Transverse colon (tissue), 4 donors: ENCODE results near the gene WBP2NL. TPM values are rescaled to one million over a fixed set of nuclear protein-coding genes. Genes with fewer than 3 reads are reported as not detected.

Experiments used
- DNase-seq: peaks from one replicate; pipeline ENCODE4 v3.0.0-alpha.2; 2019
- H3K27ac ChIP-seq, 4 donors: fragments of 200-600 bp; sonication (generic); 2 replicates each; pipeline ENCODE4 v1.5.1; 2016 to 2018; ENCODE audit warnings: inconsistent platforms in 4 of 4
- H3K27me3 ChIP-seq: fragments of 200-600 bp; sonication (generic); 2 replicates; pipeline ENCODE4 v1.5.1; 2017; ENCODE audit warnings: inconsistent platforms
- H3K36me3 ChIP-seq, 4 donors: fragments of 200-600 bp; sonication (generic); 2 replicates each; pipeline ENCODE4 v1.5.1; 2017 to 2019; ENCODE audit warnings: inconsistent platforms in 4 of 4
- H3K4me1 ChIP-seq, 4 donors: fragments of 200-600 bp; sonication (generic); 2 replicates each; pipeline ENCODE4 v1.5.1; 2017 to 2020; ENCODE audit warnings: inconsistent platforms in 4 of 4
- H3K4me3 ChIP-seq, 4 donors: fragments of 200-600 bp; sonication (generic); 1 replicate in 1 of 4; 2 replicates in 3 of 4; pipeline versions ENCODE4 v1.5.1 to v1.6.1; 2017 to 2019; ENCODE audit warnings: inconsistent platforms in 4 of 4
- H3K9me3 ChIP-seq, 2 donors: fragments of 200-600 bp; sonication (generic); 2 replicates each; pipeline ENCODE4 v1.5.1; 2017 to 2019; ENCODE audit warnings: inconsistent platforms in 2 of 2
- EP300 ChIP-seq: sonication (generic); formaldehyde crosslinking; IDR thresholded peaks from one replicate; pipeline ENCODE4 v1.6.1; 2017; ENCODE audit warnings: antibody characterized with exemption, low read depth
- POLR2A ChIP-seq: fragments of 450-650 bp; IDR thresholded peaks from one replicate; pipeline ENCODE4 v1.6.1; 2016; ENCODE audit warnings: antibody characterized with exemption, mild to moderate bottlenecking, moderate library complexity
- POLR2AphosphoS5 ChIP-seq, 3 donors: sonication (generic); formaldehyde crosslinking; IDR thresholded peaks; one replicate each; pipeline ENCODE4 v1.6.1; 2016; ENCODE audit warnings: antibody characterized with exemption in 3 of 3
- whole genome bisulfite sequencing, 2 donors: methylation state at CpG; one replicate each; pipeline ENCODE4 v1.1.5; 2018; ENCODE audit warnings: low coverage in 1 of 2; 5-methylcytosine and 5-hydroxymethylcytosine counted together
- in situ Hi-C, 4 donors: fragments of 200-750 bp; cut with MboI; loops; one replicate each; pipeline versions ENCODE4 v1.15.0 to v1.15.1; 2017; ENCODE audit warnings: low sequenced_read_pairs in 3 of 4, low pct_ligation_motif_present in 1 of 4, low pct_unique_long_range_greater_than_20kb in 1 of 4
- intact Hi-C: fragments of 100-400 bp; cut with DNase I; formaldehyde crosslinking; loops from one replicate; pipeline ENCODE4 v1.15.1; 2023; ENCODE audit warnings: low total_unique reads
- total RNA-seq, 4 donors: library from RNA; depleted of rRNA; stranded (reverse); fragments of >200 nt; gene quantifications; one replicate each; pipeline ENCODE4 v1.1.0, GENCODE V29; 2016
- TF ChIP-seq, protein P1 (sequence below), 5 experiments: fragments of 200-600 bp in 3 of 5; fragments of 450-650 bp in 2 of 5; sonication (generic) in 3 of 5; IDR thresholded peaks; 1 replicate in 2 of 5; 2 replicates in 3 of 5; pipeline ENCODE4 v1.5.1; 2016 to 2017; ENCODE audit warnings: antibody characterized with exemption in 5 of 5, inconsistent platforms in 3 of 5, mild to moderate bottlenecking in 2 of 5, moderate library complexity in 1 of 5

Gene WBP2NL
- total RNA-seq, 4 donors from 2014 or later = 0.96 to 12.0 (median 3.5) TPM; not detected in 1

DNA sequence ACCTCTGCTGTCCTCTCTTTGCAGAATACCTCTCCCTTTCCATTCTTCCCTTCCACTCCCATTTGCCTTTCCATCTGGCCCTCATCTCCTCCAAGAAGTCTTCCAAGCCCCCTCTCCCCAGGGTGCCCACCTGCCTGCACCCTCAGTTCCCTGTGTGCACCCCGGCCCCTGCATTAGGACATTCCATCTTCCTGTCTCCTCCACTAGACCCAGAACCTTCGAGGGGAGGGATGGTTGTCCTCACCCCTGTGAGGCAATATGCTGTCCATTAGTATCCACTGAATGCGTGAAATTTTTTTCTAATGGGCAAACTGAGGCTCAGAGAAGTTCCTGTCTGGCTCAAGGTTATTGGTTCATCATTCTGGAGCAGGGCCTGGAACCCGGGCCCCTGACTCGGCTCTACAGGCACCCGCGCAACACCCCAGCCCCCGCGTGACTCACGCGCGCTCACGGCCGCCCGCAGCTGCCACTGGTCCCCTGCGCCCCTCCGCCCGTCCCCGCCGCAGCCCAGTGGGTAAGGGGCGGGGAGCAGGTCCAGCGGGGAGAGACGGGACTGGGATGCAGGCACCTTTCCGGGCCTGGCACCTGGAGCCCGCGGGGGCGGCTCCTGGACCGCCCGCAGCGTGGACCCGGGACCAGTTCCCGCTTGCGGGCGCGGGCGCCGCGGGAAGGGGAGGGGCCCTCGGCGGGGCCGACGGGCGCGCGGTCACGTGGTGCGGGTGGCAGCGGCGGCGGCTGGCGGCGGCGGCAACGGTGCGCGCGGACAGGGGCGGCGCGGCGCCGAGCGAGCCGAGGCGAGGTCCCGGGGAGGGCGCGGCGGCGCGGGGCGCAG, 22.3 kb upstream of the WBP2NL start:
- peak; percentile 47 for DNase-seq
- H3K27me3 ChIP-seq = peaks cover 66% of the 10 kb centered on the region
- intact Hi-C loops = no loop called here
- 7 to 22% methylated on average over 3 to 24 of the region's 72 CpGs for WGBS, 2 donors
- no peaks in the 10 kb centered on the region for H3K36me3 ChIP-seq
- peaks cover 4 to 11% (median 11%) of the 10 kb centered on the region in 4 donors for H3K4me1 ChIP-seq
- in situ Hi-C loops = no loop called here
- TF ChIP-seq, protein P1, sequence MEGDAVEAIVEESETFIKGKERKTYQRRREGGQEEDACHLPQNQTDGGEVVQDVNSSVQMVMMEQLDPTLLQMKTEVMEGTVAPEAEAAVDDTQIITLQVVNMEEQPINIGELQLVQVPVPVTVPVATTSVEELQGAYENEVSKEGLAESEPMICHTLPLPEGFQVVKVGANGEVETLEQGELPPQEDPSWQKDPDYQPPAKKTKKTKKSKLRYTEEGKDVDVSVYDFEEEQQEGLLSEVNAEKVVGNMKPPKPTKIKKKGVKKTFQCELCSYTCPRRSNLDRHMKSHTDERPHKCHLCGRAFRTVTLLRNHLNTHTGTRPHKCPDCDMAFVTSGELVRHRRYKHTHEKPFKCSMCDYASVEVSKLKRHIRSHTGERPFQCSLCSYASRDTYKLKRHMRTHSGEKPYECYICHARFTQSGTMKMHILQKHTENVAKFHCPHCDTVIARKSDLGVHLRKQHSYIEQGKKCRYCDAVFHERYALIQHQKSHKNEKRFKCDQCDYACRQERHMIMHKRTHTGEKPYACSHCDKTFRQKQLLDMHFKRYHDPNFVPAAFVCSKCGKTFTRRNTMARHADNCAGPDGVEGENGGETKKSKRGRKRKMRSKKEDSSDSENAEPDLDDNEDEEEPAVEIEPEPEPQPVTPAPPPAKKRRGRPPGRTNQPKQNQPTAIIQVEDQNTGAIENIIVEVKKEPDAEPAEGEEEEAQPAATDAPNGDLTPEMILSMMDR (IDR thresholded peaks at IDR 0.05) = no peak
- TF ChIP-seq POLR2AphosphoS5 (IDR thresholded peaks at IDR 0.05) (no peak), POLR2A (no peak), EP300 (no peak)
- H3K4me3 ChIP-seq = peak overlapping the region; percentile 28 to 49 (median 36)
- H3K9me3 ChIP-seq = no peaks in the 10 kb centered on the region
- H3K27ac ChIP-seq = no peak overlapping the region

DNA sequence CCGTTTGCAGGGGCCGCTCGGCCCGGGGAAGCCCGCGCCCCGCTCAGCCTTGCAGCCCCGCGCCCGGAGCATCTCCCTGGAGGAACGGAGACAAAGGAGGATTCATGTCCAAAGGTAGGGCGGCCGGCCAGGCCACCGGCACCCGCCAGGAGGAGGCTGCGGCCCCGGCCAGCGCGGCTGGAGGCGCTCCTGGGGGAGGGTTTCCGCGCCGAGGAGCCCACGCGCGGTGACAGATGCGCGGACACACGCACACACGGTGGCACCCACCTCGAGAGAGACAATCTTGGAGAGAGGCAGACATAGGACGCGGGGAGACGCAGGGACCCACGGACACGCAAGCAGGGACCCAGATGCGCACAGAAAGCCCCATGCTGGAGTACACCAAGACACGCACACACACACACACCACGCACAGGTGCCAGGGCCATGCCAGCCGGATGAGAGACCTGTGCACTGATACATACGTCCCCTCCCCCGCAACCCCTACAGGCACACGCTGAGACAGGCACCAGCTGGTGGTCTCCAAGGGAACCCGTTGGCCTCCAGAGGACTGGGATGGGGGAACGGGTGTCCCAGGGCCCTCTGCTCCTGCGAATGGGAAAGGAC, 21.5 kb upstream of the WBP2NL start:
- no peaks in the 10 kb centered on the region for H3K9me3 ChIP-seq
- no peaks in the 10 kb centered on the region for H3K36me3 ChIP-seq
- DNase-seq = no peak
- WGBS, 2 donors = 5% methylated on average over 34 of the region's 46 CpGs; no CpG with 5 or more reads in 1 of the 2 donors
- peak overlapping the region in 2 of 4 donors; percentile 37 to 49 for H3K4me3 ChIP-seq
- H3K4me1 ChIP-seq = peaks cover 4 to 11% (median 11%) of the 10 kb centered on the region in 4 donors
- H3K27me3 ChIP-seq = peaks cover 59% of the 10 kb centered on the region
- in situ Hi-C loops (no loop called here), intact Hi-C loops (no loop called here)
- TF ChIP-seq POLR2AphosphoS5 (IDR thresholded peaks at IDR 0.05) (no peak), EP300 (no peak), POLR2A (no peak)
- TF ChIP-seq, protein P1 (IDR thresholded peaks at IDR 0.05) = no peak
- no peak overlapping the region for H3K27ac ChIP-seq

DNA sequence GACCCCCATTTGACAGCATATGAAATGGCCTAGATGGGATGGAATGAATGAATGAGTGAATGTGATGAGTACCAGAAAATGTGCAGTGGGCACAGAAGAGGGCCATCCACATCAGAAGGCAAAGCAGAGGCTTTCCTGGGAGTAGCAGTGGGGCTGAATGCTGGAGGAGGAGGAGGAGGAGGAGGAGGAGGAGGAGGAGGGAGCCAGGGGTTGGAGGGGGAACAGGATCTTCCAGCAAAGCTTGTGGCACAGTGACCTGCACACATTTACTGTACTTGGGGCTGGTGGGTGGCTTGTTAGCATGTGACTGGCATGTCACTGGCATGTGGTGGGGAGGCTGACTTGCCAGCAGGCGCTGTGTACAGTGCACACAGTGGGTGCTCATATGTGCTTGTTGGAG, 19.9 kb upstream of the WBP2NL start:
- DNase-seq = no peak
- in situ Hi-C loops = no loop called here
- Histone ChIP-seq H3K27me3 (peaks cover 42% of the 10 kb centered on the region), H3K4me1 (peaks cover 4 to 11% (median 11%) of the 10 kb centered on the region in 4 donors), H3K36me3 (no peaks in the 10 kb centered on the region), H3K9me3 (no peaks in the 10 kb centered on the region), H3K4me3 (no peak overlapping the region), H3K27ac (no peak overlapping the region)
- 100% methylated on average over 1 of the region's 1 CpG; no CpG with 5 or more reads in 1 of the 2 donors for WGBS, 2 donors
- TF ChIP-seq EP300 (no peak), POLR2A (no peak), POLR2AphosphoS5 (IDR thresholded peaks at IDR 0.05) (no peak)
- TF ChIP-seq, protein P1 (IDR thresholded peaks at IDR 0.05) = no peak
- intact Hi-C loops = no loop called here

DNA sequence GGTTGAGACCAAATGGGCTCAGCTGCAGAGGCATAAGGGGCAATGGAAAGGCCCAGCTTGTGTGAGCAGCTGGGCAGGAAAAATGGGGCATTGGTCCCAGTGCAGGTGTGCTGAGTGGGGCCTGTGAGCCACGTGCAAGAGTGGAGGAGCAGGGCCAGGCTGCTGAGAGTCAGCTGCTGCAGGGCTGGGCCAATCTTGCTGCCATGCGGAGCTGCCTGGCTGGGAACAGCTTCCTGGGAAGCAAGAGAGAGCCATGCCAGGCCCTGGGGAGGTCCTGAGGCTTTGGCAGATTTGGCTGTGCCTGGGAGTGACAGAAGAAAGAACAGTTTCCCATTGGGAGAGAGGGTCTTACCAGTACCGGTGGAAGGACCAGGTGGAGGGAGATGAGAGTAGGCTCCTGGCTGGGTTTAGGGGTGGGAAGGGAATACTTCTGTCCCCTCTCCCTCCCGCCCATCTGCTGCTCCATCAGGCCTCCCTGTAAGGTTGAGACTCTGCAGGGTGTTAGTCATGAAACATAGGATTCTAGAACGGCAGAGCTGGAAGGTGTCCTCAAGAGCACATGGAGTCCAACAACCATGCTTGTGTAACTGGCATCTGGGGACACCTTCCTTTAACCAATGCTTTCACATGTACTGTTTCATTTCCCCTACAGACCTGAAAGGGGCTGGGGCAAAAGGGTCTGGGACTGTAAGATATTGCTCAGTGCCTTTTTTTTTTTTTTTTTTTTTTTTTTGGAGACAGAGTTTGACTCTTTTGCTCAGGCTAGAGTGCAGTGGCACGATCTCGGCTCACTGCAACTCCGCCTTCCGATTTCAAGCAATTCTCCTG, 19.0 kb upstream of the WBP2NL start:
- Histone ChIP-seq H3K9me3 (no peaks in the 10 kb centered on the region), H3K4me1 (peaks cover 4 to 11% (median 11%) of the 10 kb centered on the region in 4 donors), H3K4me3 (no peak overlapping the region), H3K27me3 (peaks cover 33% of the 10 kb centered on the region), H3K36me3 (no peaks in the 10 kb centered on the region), H3K27ac (no peak overlapping the region)
- no peak for TF ChIP-seq POLR2AphosphoS5 (IDR thresholded peaks at IDR 0.05)
- WGBS, 2 donors = 78 to 79% methylated on average over 7 to 9 of the region's 9 CpGs
- DNase-seq = no peak
- in situ Hi-C loops = no loop called here
- intact Hi-C loops = no loop called here
